GM18520 (cell line): ENCODE measurements around the gene NKG7.
"Not testable (repeated sequence)": the region's sequence is repeated elsewhere in the genome, so short reads cannot be mapped to it uniquely, and the experiment has no call there.

ENCODE experiments used
- ATAC-seq: cut with Tn5 transposase; IDR thresholded peaks from one replicate; pipeline ENCODE4 v1.9.1; 2021; ENCODE audit not compliant: unreplicated experiment

The NKG7 gene, protein sequence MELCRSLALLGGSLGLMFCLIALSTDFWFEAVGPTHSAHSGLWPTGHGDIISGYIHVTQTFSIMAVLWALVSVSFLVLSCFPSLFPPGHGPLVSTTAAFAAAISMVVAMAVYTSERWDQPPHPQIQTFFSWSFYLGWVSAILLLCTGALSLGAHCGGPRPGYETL

GRCh38 chr19:51372649-51373504 lies at the start of gene NKG7:
TSS of gene NKG7 (minus strand) at chr19:51372654. CDS start at chr19:51372535, 119 bp downstream.
- no peak for ATAC-seq

- ATAC-seq, result no peak
Observed at GRCh38 chr19:51422053-51422448, 49.6 kb upstream of the NKG7 start.

DNA sequence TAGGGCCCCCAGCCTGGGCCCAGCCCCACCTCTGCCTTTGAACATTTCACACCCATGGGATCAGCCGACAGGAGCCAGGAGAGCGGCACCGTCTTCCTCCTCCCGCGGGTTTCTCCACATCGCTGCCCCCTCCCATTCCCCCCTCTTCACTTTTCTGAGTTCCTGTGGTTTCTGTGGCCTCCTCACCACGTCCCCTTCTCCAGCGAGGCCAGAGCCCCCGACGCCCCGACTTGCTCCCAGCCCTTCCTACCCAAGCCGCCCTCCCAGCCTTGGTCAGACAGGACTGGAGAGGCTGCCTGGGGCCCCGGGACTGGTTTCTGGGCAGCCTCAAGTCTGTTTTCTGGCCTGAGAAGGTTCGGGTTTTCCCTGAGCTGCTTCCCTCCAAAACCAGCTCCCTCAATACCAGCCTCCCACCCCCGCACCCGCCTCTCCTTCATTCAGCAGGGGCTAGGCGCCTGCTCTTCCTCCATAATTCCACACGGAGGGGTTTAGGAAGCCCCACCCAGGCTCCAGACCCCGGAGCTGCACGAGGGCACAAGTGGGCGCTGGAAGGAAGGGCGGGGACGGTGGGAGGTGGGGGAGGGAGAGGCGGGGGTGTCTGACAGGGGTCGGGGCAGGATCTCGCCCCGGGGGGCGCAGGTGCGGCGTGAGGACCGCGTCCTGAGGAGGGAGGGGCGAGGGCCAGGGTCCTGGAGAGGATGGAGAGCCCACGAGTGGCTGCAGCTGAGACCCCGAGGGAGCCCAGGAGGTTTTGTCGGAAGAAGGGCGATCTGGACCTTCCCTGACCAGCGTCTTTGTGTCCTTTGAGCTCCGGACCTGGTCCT lies 49.0 kb upstream of the NKG7 start:
- no peak for ATAC-seq

- not testable (repeated sequence) for ATAC-seq
Observed at GRCh38 chr19:51420511-51420910, 48.1 kb upstream of the NKG7 start.

GRCh38 chr19:51418707-51419106 lies 46.3 kb upstream of the NKG7 start:
- no peak for ATAC-seq

GRCh38 chr19:51417810-51418157 lies 45.3 kb upstream of the NKG7 start:
- no peak for ATAC-seq

DNA sequence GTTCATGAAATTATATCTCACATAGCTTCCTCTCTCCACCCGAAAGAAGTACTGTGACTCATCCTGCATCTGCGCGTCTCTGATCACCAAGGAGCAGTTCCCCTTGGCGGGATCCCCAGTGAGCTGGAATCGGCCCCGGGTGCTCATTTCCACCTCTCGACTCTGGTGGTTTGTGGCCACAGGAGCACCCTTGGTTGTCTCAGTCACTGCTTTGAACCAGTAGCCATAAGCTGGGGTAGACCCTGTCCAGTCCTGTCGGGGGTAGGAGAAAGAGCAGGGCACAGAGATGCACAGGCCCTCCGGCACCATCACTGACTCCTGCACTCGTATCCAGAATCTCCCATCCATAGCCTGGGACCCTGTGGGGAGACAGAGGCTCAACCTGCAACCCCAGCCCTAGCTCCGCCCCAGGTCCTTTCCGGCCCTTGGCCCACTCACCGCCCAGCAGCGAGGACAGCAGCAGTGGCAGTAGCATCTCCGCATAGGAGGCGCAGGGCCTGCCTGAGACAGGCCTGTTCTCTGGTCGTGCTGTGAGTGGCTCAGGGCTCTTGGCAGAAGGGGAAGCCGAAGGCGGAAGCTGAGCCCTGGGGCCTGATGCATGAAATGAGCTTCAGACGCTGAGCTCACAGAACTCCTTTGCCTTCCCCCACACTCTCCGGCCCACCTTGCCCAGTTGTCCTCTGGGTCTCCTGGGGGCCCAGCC lies 44.8 kb upstream of the NKG7 start, which contains the start of gene SIGLEC10:
Gene SIGLEC10 (minus strand): TSS at position 536 of the 703 bp plus-strand sequence. CDS start 61 bp downstream, at position 475.
- no peak for ATAC-seq

DNA sequence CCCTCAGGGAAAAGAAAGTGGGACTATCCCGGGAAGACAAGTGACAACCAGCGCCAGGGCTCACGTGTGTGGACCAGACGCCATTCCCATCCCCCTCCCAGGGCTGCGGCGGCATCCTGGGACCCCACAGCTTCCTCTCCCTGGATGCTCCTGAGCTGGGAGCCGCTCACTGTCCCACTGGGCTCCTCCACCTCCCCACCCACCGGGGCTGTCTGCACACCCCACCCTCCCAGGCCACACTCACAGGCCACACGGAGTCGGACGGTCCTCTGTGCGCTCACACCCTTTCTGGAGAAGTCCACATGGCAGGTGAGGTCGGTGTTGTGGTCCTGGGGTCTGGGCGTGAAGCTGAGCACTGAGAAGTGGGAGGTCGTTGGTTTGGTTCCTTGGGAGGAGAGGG lies 44.0 kb upstream of the NKG7 start:
- ATAC-seq, result not testable (repeated sequence)

GRCh38 chr19:51415187-51415586 lies 42.7 kb upstream of the NKG7 start:
- no peak for ATAC-seq

DNA sequence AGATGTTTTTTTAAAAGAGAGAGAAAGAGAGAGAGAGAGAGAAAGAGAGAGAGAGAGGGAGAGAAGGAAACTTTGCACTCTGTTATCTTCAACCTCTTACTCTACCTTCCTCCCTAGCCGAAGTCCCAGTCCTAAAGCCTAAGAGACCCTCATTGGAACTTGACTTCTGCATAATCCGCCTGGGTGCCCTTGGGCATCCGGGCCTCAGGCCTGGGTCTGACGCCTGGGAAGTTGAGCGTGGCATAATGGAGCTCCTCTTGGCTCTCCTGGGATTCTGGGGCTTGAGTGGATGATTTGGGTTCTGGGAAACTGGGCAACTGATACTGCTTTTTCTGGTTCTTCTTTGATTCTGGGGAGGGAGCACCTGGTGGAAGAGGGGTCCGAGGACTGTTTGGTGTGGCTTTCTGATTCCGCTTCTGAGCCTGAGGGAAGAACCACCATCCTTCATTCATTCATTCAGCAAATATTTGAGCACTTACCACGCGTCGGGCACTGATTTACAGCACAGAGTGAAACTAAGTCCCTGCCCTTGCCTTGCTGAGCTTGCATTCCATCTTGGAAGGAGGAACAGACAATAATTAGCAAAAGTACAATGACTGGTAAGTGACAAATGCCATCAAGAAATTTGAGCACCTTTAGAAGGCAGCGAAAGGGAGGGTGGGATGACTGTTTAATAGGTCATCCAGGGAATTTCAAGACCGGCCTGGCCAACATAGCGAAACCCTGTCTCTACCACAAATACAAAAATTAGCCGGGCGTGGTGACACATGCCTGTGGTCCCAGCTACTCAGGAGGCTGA lies 38.7 kb upstream of the NKG7 start:
- ATAC-seq, result no peak

GRCh38 chr19:51407511-51408131 lies 35.2 kb upstream of the NKG7 start:
- ATAC-seq, result no peak

DNA sequence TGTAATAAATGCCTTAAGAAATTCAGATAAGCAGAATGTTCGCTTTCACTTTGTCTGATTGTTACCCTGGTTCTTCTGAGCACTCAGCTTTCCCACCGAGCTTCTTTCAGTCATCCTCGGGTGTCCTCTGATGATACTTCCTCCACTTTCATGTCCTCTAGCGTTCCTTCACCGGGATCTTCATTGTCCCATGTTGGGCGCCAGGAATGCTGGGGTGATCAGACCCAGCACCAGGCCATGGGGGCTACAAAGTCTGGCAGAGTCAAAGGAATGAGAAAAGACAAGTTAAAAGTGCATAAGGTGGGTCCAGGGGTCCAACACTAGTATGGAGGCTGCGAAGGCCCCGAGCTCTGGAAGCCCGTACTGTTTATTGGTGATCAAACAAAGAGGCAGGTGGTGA lies 29.7 kb upstream of the NKG7 start:
- ATAC-seq, result no peak

DNA sequence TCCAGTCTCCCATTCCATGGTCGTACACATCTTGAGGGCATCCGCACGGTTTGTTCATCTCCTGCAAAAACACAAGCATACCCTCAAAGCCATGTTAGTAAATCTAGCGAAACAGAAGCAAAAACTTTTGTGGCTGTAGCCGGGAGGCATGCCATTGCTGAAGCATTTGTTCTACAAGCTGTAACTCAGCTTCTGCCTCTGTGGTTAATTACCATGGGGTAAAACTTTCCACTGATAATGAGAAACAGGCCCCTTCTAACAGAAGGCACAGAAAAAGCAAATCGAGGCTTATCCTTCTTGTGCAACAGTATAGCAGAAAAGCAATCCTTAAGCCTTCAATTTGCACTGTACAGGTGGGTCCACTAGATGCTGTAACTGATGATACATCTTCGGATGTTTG lies 27.5 kb upstream of the NKG7 start:
- ATAC-seq, result not testable (repeated sequence)

- ATAC-seq, result no peak
Observed at GRCh38 chr19:51399231-51399630, 26.8 kb upstream of the NKG7 start.

DNA sequence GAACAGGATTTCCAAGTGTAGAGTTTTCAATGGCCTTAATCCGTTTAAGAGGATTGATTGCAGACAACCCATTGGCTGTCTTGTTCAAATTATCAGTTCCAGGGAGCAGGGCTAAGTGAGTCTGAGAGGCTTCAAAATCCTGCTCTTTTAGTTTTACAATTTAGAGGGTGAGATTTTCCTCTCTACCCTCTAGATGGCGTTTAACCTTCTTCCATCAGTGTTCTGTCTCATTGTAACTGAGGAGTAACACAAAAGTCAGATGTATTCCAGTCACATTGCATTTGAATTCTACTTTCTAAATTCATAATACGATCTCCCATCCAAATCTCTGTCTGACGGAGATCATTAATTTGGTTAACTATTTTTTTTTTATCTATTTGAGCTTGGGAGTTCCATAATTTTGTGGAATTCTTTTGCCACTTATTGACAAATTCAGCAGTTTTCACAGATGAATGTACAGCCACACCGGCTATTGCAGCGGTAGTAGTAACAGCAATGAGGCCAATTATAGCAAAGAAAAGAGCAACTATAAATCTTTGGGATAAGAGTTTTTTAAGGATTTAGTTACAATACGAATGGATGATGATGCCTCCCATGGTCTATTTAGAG lies 25.7 kb upstream of the NKG7 start:
- ATAC-seq, result no peak

GRCh38 chr19:51397453-51397852 lies 25.0 kb upstream of the NKG7 start:
- ATAC-seq, result not testable (repeated sequence)

- ATAC-seq, result no peak
Observed at GRCh38 chr19:51396175-51396574, 23.7 kb upstream of the NKG7 start.

DNA sequence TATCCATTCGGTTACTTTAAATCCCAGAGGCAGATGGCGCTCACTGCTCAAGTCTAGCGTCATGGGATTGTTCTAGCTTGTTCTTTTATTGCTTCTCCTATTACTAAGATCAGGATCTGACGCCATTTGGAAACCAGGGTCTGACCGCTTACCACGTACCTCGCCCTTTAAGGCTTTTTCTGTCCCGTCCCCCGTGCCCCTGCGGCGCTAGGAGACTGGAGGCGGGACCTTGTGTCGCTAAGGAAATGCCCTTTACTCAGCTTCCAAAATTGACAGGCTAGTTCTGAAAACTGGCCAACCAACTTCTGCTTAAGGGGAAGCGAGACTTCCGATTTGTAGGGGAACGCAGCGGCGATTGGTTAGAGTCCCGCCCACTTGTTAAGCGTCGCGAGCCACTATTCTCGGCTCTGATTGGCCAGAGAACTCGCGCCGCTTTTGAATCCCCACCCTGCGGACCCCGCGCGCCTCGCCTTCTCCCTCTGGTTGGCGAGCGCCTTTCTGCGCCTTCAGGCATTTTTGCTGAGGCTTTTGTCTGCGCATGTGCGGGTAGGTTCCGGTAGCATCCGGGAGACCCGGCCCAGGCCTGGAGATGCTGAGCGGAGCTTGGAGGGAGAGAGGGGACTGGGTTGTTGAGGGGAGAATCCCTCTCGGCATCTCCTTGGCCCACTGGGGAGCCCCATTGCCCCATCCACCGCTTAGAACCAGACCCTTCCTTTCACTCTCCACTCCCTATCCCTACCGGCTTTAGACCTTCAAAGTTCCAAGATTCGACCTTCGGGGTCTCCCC lies 21.8 kb upstream of the NKG7 start:
- ATAC-seq, result peak; percentile 82

DNA sequence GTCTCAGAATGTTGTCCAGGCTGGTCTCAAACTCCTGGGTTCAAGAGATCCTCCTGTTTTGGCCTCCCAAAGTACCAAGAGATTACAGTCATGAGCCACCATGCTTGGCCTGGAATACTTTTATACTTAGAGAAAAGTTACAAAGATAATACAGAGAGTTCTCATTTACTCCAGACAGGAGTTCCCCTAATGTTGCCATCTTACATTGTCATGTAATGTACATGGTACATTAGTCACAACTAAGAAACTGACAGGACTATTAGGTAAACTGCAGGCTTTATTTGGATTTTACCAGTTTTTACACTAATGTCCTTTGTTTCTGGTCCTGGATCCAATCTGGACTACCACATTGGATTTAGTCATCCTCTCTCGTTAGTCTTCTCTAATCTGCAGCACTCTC lies 20.2 kb upstream of the NKG7 start:
- ATAC-seq, result no peak
